K562 (cell line): ENCODE data around the gene RAB31. TPM values are rescaled to one million over a fixed set of nuclear protein-coding genes. Genes with fewer than 3 reads are reported as not detected.

ENCODE experiments used
- HNRNPL ChIP-seq: fragments of 200-400 bp; formaldehyde crosslinking; IDR thresholded peaks from 2 replicates; pipeline ENCODE4 v1.6.1; 2017; ENCODE audit warnings: low read depth, mild to moderate bottlenecking, low read length
- JUN ChIP-seq, 2 experiments: sonication (generic) in 1 of 2; formaldehyde crosslinking in 1 of 2; IDR thresholded peaks; 2 replicates each; pipeline versions ENCODE4 v1.6.1 to v1.8.0; 2012 to 2022; ENCODE audit warnings: borderline replicate concordance in 2 of 2, mild to moderate bottlenecking in 2 of 2, improper control_type of control experiment in 1 of 2, low read depth in 1 of 2, low read length in 1 of 2, missing genetic modification reagents in 1 of 2
- JUND ChIP-seq, 2 experiments: IDR thresholded peaks; 2 replicates in 1 of 2; 3 replicates in 1 of 2; pipeline ENCODE4 v1.6.1; 2011; ENCODE audit warnings: borderline replicate concordance in 2 of 2, low read depth in 2 of 2, low read length in 2 of 2, improper control_type of control experiment in 1 of 2, missing biosample characterization in 1 of 2, missing genetic modification characterization in 1 of 2, missing genetic modification reagents in 1 of 2
- KAT7 ChIP-seq: sonication (generic); formaldehyde crosslinking; IDR thresholded peaks from 2 replicates; pipeline ENCODE4 v1.8.0; 2022; ENCODE audit warnings: missing genetic modification reagents, mild to moderate bottlenecking, borderline replicate concordance
- NCOA1 ChIP-seq: fragments of 450-650 bp; IDR thresholded peaks from 2 replicates; pipeline ENCODE4 v1.6.1; 2016; ENCODE audit warnings: low read depth
- NFXL1 ChIP-seq: fragments of 450-650 bp; formaldehyde crosslinking; IDR thresholded peaks from 2 replicates; pipeline ENCODE4 v1.4.0; 2021; ENCODE audit warnings: mild to moderate bottlenecking
- POLR2B ChIP-seq: fragments of 450-650 bp; IDR thresholded peaks from 2 replicates; pipeline ENCODE4 v1.6.1; 2018; ENCODE audit warnings: low read depth; ENCODE audit not compliant: partially characterized antibody
- U2AF1 ChIP-seq: fragments of 200-400 bp; formaldehyde crosslinking; optimal IDR thresholded peaks from 2 replicates; pipeline ENCODE3; 2017; ENCODE audit warnings: mild to moderate bottlenecking, low read depth, low read length, moderate library complexity
- ZFP1 ChIP-seq: fragments of 450-650 bp; formaldehyde crosslinking; IDR thresholded peaks from 2 replicates; pipeline ENCODE4 v1.4.0; 2020; ENCODE audit warnings: mild to moderate bottlenecking, mixed read lengths
- ZFPM2 ChIP-seq: fragments of 250-450 bp; sonication (Bioruptor Pico); IDR thresholded peaks from 2 replicates; pipeline ENCODE4 v1.5.1; 2022; ENCODE audit warnings: mild to moderate bottlenecking
- ZNF586 ChIP-seq: fragments of 450-650 bp; formaldehyde crosslinking; conservative IDR thresholded peaks from 2 replicates; pipeline ENCODE4 v1.4.0; 2020; ENCODE audit warnings: mild to moderate bottlenecking, moderate library complexity
- polyA plus RNA-seq, 8 experiments: library from polyadenylated mRNA; depleted of rRNA in 4 of 8; stranded (reverse) in 5 of 8; unstranded in 3 of 8; fragments of >200 nt; fragmentation: Nextera tagmentation in 2 of 8; fragmentation: Illumina TruSeq in 1 of 8; extraction: Ambion mirVana in 2 of 8; extraction: Trizol in 1 of 8; gene quantifications; 2 replicates each; pipeline versions ENCODE4 v1.2.1 to v1.2.3, GENCODE V29; 2011 to 2014; ENCODE audit warnings: inconsistent platforms in 1 of 8, missing spikeins in 1 of 8
- total RNA-seq, 7 experiments: library from RNA; depleted of rRNA in 6 of 7; stranded (reverse); fragments of >200 nt in 6 of 7; fragmentation: Illumina TruSeq in 2 of 7; extraction: Trizol in 2 of 7; gene quantifications; 2 replicates each; pipeline versions ENCODE4 v1.2.1 to v1.2.3, GENCODE V29; 2011 to 2021; ENCODE audit warnings: low replicate concordance in 1 of 7
- TF ChIP-seq, protein P1 (sequence below): sonication (generic); formaldehyde crosslinking; IDR thresholded peaks from 2 replicates; pipeline ENCODE4 v1.8.1; 2022; ENCODE audit warnings: missing genetic modification reagents
- TF ChIP-seq, protein P2 (sequence below): fragments of 250-450 bp; sonication (Bioruptor Pico); IDR thresholded peaks from 2 replicates; pipeline ENCODE4 v1.5.0; 2021
- TF ChIP-seq, protein P3 (sequence below): fragments of 250-450 bp; sonication (Bioruptor Pico); IDR thresholded peaks from 2 replicates; pipeline ENCODE4 v1.4.0; 2020; ENCODE audit warnings: mild to moderate bottlenecking, moderate library complexity, borderline replicate concordance
- TF ChIP-seq, protein P4 (sequence below): sonication (generic); formaldehyde crosslinking; IDR thresholded peaks from 2 replicates; pipeline ENCODE4 v1.8.0; 2023; ENCODE audit warnings: mild to moderate bottlenecking, missing genetic modification reagents

Gene RAB31
- total and polyA plus RNA-seq, 9 of the 15 experiments (the other 6 are each of a cell fraction or from before 2014, with no cell fraction given) = 20.7 to 70.4 (median 41.3) TPM

DNA sequence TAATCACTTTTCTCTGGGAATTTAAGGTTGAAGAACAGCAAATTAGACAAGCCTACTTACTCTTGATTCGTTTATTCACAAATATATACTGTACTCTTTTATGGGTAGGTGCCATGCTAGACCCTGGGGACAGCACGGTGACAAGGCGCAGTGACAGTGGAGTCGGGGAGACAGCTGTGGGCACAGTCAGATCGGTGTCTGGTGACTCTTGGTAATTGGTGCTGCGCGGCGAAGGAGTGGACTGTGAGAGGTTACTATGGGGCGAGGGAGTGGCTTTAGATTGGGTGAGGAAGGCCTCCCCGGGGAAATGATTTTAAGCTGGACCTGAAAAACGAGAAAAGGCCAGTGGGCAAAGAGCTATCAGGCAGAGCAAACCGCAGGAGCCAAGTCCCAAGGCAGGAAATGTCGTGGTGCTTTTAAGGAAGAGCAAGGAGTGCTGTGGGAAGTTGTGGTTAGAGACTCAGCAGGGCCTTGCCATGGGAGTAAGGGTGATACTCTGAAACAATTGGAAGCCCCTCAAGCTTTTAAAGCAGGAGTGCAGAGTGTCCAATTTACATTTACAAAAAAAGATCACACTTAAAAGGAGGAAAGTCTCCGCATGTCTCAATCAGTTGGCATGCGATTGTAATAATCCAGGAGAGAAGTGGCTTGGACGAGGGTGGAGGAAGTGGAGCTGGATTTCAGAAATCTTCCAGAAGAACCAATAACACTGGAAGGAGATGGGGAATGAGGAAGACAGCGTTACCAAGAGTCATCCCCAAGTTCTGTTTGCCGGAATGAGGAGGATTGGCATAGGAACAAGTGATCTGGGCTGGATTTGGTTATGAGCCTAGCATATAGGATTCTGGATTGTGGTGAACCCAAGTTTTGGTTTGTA is 141.5 kb downstream of the RAB31 start (continued):
- TF ChIP-seq KAT7 = 0 out of 2 replicates have a peak, but pooled peaks have one; percentile 48
- TF ChIP-seq, protein P1, sequence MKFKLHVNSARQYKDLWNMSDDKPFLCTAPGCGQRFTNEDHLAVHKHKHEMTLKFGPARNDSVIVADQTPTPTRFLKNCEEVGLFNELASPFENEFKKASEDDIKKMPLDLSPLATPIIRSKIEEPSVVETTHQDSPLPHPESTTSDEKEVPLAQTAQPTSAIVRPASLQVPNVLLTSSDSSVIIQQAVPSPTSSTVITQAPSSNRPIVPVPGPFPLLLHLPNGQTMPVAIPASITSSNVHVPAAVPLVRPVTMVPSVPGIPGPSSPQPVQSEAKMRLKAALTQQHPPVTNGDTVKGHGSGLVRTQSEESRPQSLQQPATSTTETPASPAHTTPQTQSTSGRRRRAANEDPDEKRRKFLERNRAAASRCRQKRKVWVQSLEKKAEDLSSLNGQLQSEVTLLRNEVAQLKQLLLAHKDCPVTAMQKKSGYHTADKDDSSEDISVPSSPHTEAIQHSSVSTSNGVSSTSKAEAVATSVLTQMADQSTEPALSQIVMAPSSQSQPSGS (CRISPR knock-in tag) = no peak
- TF ChIP-seq, protein P2, sequence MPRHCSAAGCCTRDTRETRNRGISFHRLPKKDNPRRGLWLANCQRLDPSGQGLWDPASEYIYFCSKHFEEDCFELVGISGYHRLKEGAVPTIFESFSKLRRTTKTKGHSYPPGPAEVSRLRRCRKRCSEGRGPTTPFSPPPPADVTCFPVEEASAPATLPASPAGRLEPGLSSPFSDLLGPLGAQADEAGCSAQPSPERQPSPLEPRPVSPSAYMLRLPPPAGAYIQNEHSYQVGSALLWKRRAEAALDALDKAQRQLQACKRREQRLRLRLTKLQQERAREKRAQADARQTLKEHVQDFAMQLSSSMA = no peak
- no peak for TF ChIP-seq U2AF1
- TF ChIP-seq NCOA1 = peak; percentile 56; the same call in 1 of the 2 replicates
- no peak for TF ChIP-seq ZFPM2 (CRISPR knock-in tag)
- peak; percentile 35; the same call in 1 of the 2 replicates for TF ChIP-seq JUN (IDR thresholded peaks at IDR 0.05; ENCODE audit: borderline replicate concordance, low read depth, low read length)
- no peak for TF ChIP-seq JUN (CRISPR knock-in tag; IDR thresholded peaks at IDR 0.05; ENCODE audit: borderline replicate concordance)
- TF ChIP-seq, protein P3, sequence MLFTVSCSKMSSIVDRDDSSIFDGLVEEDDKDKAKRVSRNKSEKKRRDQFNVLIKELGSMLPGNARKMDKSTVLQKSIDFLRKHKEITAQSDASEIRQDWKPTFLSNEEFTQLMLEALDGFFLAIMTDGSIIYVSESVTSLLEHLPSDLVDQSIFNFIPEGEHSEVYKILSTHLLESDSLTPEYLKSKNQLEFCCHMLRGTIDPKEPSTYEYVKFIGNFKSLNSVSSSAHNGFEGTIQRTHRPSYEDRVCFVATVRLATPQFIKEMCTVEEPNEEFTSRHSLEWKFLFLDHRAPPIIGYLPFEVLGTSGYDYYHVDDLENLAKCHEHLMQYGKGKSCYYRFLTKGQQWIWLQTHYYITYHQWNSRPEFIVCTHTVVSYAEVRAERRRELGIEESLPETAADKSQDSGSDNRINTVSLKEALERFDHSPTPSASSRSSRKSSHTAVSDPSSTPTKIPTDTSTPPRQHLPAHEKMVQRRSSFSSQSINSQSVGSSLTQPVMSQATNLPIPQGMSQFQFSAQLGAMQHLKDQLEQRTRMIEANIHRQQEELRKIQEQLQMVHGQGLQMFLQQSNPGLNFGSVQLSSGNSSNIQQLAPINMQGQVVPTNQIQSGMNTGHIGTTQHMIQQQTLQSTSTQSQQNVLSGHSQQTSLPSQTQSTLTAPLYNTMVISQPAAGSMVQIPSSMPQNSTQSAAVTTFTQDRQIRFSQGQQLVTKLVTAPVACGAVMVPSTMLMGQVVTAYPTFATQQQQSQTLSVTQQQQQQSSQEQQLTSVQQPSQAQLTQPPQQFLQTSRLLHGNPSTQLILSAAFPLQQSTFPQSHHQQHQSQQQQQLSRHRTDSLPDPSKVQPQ (CRISPR knock-in tag) = no peak
- peak; percentile 50 for TF ChIP-seq POLR2B
- TF ChIP-seq ZFP1 (CRISPR knock-in tag) = no peak
- TF ChIP-seq ZNF586 (CRISPR knock-in tag) = no peak
- no peak for TF ChIP-seq HNRNPL
- TF ChIP-seq, protein P4, sequence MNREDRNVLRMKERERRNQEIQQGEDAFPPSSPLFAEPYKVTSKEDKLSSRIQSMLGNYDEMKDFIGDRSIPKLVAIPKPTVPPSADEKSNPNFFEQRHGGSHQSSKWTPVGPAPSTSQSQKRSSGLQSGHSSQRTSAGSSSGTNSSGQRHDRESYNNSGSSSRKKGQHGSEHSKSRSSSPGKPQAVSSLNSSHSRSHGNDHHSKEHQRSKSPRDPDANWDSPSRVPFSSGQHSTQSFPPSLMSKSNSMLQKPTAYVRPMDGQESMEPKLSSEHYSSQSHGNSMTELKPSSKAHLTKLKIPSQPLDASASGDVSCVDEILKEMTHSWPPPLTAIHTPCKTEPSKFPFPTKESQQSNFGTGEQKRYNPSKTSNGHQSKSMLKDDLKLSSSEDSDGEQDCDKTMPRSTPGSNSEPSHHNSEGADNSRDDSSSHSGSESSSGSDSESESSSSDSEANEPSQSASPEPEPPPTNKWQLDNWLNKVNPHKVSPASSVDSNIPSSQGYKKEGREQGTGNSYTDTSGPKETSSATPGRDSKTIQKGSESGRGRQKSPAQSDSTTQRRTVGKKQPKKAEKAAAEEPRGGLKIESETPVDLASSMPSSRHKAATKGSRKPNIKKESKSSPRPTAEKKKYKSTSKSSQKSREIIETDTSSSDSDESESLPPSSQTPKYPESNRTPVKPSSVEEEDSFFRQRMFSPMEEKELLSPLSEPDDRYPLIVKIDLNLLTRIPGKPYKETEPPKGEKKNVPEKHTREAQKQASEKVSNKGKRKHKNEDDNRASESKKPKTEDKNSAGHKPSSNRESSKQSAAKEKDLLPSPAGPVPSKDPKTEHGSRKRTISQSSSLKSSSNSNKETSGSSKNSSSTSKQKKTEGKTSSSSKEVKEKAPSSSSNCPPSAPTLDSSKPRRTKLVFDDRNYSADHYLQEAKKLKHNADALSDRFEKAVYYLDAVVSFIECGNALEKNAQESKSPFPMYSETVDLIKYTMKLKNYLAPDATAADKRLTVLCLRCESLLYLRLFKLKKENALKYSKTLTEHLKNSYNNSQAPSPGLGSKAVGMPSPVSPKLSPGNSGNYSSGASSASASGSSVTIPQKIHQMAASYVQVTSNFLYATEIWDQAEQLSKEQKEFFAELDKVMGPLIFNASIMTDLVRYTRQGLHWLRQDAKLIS (CRISPR knock-in tag) = no peak
- no peak for TF ChIP-seq NFXL1 (CRISPR knock-in tag)
- peak; percentile 32; the same call in 1 of the 2 replicates for TF ChIP-seq JUND (IDR thresholded peaks at IDR 0.05; ENCODE audit: borderline replicate concordance, low read depth, low read length)
- TF ChIP-seq JUND (tag; IDR thresholded peaks at IDR 0.05; ENCODE audit: borderline replicate concordance, low read depth, low read length) = no peak; the same call in 2 of the 3 replicates
